A673 (cell line): Measurements from ENCODE around the gene GPR39. TPM values are rescaled to one million over a fixed set of nuclear protein-coding genes. Genes with fewer than 3 reads are reported as not detected.

Experiments
- BruUV-seq: library from RNA; stranded (reverse); fragments of 400-500 nt; replicated peaks from 2 replicates; lab custom pipeline; 2021; lab: Mats Ljungman, UMichigan
- CTCF ChIA-PET: fragments of 300-600 bp; sonication (Branson Sonifier 250); formaldehyde crosslinking; loops from one replicate; lab custom pipeline; 2022; ENCODE audit warnings: antibody characterized with exemption; lab: Charles Lee
- POLR2A ChIA-PET: fragments of 300-600 bp; sonication (Branson Sonifier 250); formaldehyde crosslinking; loops from one replicate; lab custom pipeline; 2022; ENCODE audit warnings: antibody characterized with exemption; ENCODE audit not compliant: low non-redundant PET; lab: Charles Lee
- DNase-seq: peaks from one replicate; pipeline ENCODE4 v3.0.0-alpha.2; 2015; ENCODE audit warnings: low spot score
- H3K27ac ChIP-seq: fragments of 200-600 bp; sonication (generic); 2 replicates; pipeline ENCODE4 v1.5.1; 2016; ENCODE audit warnings: mixed run types, low read depth, mild to moderate bottlenecking, mixed read lengths, antibody characterized with exemption, low read length; ENCODE audit not compliant: poor library complexity, severe bottlenecking
- H3K27me3 ChIP-seq: fragments of 200-600 bp; sonication (generic); replicated peaks from 2 replicates; pipeline ENCODE4 v1.6.1; 2017; ENCODE audit warnings: mixed run types, low read depth, mild to moderate bottlenecking, mixed read lengths, antibody characterized with exemption, low read length; ENCODE audit not compliant: insufficient read depth, poor library complexity
- H3K36me3 ChIP-seq: fragments of 200-600 bp; sonication (generic); 2 replicates; pipeline ENCODE4 v1.6.1; 2016; ENCODE audit warnings: mixed run types, mild to moderate bottlenecking, mixed read lengths, antibody characterized with exemption, low read length; ENCODE audit not compliant: insufficient read depth, poor library complexity, severe bottlenecking
- H3K4me1 ChIP-seq: fragments of 200-600 bp; sonication (generic); 2 replicates; pipeline ENCODE4 v1.6.1; 2017; ENCODE audit warnings: mixed run types, mild to moderate bottlenecking, mixed read lengths, antibody characterized with exemption, low read length; ENCODE audit not compliant: insufficient read depth, poor library complexity, severe bottlenecking
- H3K4me3 ChIP-seq: fragments of 200-600 bp; sonication (generic); 2 replicates; pipeline ENCODE4 v1.5.1; 2016; ENCODE audit warnings: low read depth, mixed run types, mild to moderate bottlenecking, mixed read lengths, low read length; ENCODE audit not compliant: poor library complexity, severe bottlenecking
- H3K9me3 ChIP-seq: fragments of 200-600 bp; sonication (generic); 2 replicates; pipeline ENCODE4 v1.6.1; 2016; ENCODE audit warnings: mixed run types, low read depth, mild to moderate bottlenecking, mixed read lengths, antibody characterized with exemption, low read length; ENCODE audit not compliant: poor library complexity, severe bottlenecking
- EZH2 ChIP-seq: fragments of 200-600 bp; sonication (generic); IDR thresholded peaks from 2 replicates; pipeline ENCODE4 v1.6.1; 2017; ENCODE audit warnings: borderline replicate concordance, low read depth, mild to moderate bottlenecking, mixed read lengths, antibody characterized with exemption, low read length; ENCODE audit not compliant: poor library complexity, severe bottlenecking
- intact Hi-C: fragments of 100-400 bp; cut with micrococcal nuclease; formaldehyde crosslinking; loops from one replicate; pipeline ENCODE4 v1.10.0; 2022; ENCODE audit not compliant: unreplicated experiment
- total RNA-seq: library from RNA; stranded (reverse); gene quantifications from 2 replicates; pipeline ENCODE4 v1.2.3, GENCODE V29; 2021
- TF ChIP-seq, protein P1 (sequence below): fragments of 300-800, 200-600 bp; sonication (generic); conservative IDR thresholded peaks from 2 replicates; pipeline ENCODE4 v1.5.1; 2017; ENCODE audit warnings: low read depth, mild to moderate bottlenecking, antibody characterized with exemption, low read length, moderate library complexity, mixed read lengths

The GPR39 gene
- total RNA-seq, 1 experiment from 2014 or later, result 3.6 TPM

GRCh38 chr2:132488491-132488890 lies 71.9 kb downstream of the GPR39 start:
- H3K4me3 ChIP-seq, result no peak overlapping the region
- DNase-seq, result no peak
- intact Hi-C loops, result no loop called here
- TF ChIP-seq, protein P1, sequence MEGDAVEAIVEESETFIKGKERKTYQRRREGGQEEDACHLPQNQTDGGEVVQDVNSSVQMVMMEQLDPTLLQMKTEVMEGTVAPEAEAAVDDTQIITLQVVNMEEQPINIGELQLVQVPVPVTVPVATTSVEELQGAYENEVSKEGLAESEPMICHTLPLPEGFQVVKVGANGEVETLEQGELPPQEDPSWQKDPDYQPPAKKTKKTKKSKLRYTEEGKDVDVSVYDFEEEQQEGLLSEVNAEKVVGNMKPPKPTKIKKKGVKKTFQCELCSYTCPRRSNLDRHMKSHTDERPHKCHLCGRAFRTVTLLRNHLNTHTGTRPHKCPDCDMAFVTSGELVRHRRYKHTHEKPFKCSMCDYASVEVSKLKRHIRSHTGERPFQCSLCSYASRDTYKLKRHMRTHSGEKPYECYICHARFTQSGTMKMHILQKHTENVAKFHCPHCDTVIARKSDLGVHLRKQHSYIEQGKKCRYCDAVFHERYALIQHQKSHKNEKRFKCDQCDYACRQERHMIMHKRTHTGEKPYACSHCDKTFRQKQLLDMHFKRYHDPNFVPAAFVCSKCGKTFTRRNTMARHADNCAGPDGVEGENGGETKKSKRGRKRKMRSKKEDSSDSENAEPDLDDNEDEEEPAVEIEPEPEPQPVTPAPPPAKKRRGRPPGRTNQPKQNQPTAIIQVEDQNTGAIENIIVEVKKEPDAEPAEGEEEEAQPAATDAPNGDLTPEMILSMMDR, result no peak
- no peak for TF ChIP-seq EZH2
- ChIA-PET CTCF (no interaction called here), POLR2A (interaction anchor here (0.7 kb wide), 1 partner anchor 251 kb away, joined by 3 read pairs; no protein-coding TSS in a partner anchor)
- no peaks in the 10 kb centered on the region for H3K27me3 ChIP-seq
- no peaks in the 10 kb centered on the region for H3K36me3 ChIP-seq
- no peaks in the 10 kb centered on the region for H3K4me1 ChIP-seq
- no TSS peak for BruUV-seq
- no peaks in the 10 kb centered on the region for H3K9me3 ChIP-seq
- no peak overlapping the region for H3K27ac ChIP-seq

GRCh38 chr2:132489150-132489549 lies 72.5 kb downstream of the GPR39 start:
- Histone ChIP-seq H3K36me3 (no peaks in the 10 kb centered on the region), H3K4me3 (no peak overlapping the region), H3K4me1 (no peaks in the 10 kb centered on the region), H3K27me3 (no peaks in the 10 kb centered on the region), H3K9me3 (no peaks in the 10 kb centered on the region), H3K27ac (no peak overlapping the region)
- DNase-seq, result peak; percentile 45
- intact Hi-C loops, result no loop called here
- TF ChIP-seq, protein P1, result no peak
- no peak for TF ChIP-seq EZH2
- ChIA-PET POLR2A (no interaction called here), CTCF (no interaction called here)
- no TSS peak for BruUV-seq

DNA sequence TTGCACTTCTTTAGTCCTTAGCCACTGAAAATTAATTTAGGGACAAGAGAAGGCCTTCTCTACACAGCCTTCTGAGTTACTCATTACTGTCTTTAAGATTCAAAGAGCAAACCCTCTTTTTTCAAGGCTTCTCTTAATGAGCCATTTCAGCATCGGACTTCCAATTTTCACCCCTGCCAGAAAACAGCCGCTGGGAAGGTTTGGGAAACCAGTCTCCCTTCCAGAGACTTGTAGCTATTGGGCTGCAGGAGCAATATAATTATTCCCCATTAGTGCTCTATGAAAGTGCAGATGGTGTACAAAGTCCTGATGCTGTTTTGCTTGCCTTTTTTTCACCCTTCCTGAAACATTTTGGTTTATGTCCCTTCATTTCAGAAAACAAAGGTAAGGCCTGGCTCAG lies 79.3 kb downstream of the GPR39 start:
- BruUV-seq, result no TSS peak
- DNase-seq, result no peak
- intact Hi-C loops, result no loop called here
- ChIA-PET CTCF (no interaction called here), POLR2A (no interaction called here)
- Histone ChIP-seq H3K4me3 (no peak overlapping the region), H3K27ac (no peak overlapping the region), H3K36me3 (no peaks in the 10 kb centered on the region), H3K4me1 (no peaks in the 10 kb centered on the region), H3K27me3 (no peaks in the 10 kb centered on the region), H3K9me3 (no peaks in the 10 kb centered on the region)
- TF ChIP-seq, protein P1, result no peak
- TF ChIP-seq EZH2, result no peak
